Astrocyte (in vitro differentiated cells and primary cell): Measurements from ENCODE around the gene PDE6B.

Source experiments
- EZH2 ChIP-seq: IDR thresholded peaks from 2 replicates; pipeline ENCODE4 v1.6.1; 2012; ENCODE audit warnings: mild to moderate bottlenecking, low read length, inconsistent platforms; ENCODE audit not compliant: insufficient read depth
- TF ChIP-seq, protein P1 (sequence below): IDR thresholded peaks from 2 replicates; pipeline ENCODE4 v1.5.1; 2011; ENCODE audit warnings: low read depth, mild to moderate bottlenecking, inconsistent platforms, low read length, moderate library complexity; ENCODE audit not compliant: insufficient read depth

- TF ChIP-seq, protein P1, sequence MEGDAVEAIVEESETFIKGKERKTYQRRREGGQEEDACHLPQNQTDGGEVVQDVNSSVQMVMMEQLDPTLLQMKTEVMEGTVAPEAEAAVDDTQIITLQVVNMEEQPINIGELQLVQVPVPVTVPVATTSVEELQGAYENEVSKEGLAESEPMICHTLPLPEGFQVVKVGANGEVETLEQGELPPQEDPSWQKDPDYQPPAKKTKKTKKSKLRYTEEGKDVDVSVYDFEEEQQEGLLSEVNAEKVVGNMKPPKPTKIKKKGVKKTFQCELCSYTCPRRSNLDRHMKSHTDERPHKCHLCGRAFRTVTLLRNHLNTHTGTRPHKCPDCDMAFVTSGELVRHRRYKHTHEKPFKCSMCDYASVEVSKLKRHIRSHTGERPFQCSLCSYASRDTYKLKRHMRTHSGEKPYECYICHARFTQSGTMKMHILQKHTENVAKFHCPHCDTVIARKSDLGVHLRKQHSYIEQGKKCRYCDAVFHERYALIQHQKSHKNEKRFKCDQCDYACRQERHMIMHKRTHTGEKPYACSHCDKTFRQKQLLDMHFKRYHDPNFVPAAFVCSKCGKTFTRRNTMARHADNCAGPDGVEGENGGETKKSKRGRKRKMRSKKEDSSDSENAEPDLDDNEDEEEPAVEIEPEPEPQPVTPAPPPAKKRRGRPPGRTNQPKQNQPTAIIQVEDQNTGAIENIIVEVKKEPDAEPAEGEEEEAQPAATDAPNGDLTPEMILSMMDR, result no peak
- TF ChIP-seq EZH2, result no peak
Observed at GRCh38 chr4:620851-621261, 4.5 kb upstream of the PDE6B start.
